Stimulated activated CD4-positive, alpha-beta T cell treated with anti-CD3 and anti-CD28 coated beads, Interleukin-2, amount 100 ng/mL, for 4 hours (primary cell): ENCODE data around the gene SLC5A7.

Source experiments
- DNase-seq: peaks from one replicate; pipeline ENCODE4 v3.0.0-alpha.2; 2020; ENCODE audit warnings: low read depth

SLC5A7 gene

DNA sequence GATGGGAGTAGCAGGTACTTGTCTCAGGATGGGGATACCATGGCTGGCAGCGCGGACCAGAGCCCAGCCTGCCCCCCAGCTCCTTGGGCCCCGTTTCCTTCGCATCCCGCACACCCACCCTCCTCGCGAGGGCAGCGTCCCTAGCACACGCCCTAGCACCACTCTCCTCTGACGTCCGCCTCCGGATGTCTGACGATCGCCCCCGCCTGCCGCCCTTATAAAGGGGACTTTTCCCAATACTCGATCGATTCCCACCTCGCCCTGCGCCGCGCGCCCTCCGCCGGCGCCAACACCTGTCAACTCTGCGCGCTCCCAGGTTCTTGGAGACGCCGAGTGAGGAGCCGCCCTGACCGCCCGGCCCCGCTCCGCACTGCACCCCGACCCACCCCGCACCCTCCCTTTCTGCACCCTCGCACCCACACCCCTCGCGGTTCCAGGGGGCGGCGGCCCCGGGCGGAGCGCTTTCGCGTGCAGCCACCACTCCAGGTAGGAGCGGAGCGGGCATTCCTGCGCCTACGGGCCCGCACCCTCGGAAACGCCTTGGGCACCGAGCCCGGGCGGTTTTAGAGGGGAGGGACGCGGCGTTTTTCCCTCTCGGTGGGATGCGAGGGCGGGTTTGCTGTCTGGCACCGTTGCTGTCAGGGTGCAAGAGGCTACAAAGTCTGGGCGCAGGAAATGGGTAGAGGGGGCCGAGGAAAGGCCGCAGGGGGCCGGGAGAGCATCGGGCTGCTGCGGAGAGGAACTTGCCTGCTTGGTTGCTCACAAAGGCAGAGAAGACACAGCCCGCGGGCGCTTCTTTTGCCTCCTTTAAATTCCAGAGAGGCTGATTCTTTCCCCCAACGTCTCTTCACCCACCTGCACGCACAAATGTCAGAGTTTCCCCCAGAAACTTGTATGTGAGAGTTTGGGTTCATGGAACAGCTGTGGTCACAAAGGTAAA lies at the start of gene SLC5A7:
Gene SLC5A7 (plus strand): TSS at position 247 of the 940 bp plus-strand sequence. CDS start 1,632 bp downstream, outside the sequence.
- DNase-seq = no peak

DNA sequence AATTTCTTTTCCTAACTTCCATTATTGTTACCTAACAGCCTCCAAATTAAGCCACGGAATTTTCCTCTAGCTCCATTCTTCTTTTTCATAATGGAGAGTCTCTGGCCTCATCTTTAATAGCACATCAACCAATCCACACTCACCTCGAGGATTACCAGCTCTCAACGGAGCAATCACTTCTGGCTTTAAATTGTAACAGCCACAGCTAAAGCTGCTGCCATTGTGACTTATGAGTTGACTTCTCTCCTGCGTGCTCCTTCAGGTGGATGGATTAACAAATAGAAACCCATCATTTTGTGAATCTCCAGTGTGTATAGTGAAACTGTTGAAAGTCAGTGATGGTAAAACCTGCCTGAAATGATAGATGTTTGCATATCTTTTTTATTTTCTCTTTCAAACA lies 24.9 kb upstream of the SLC5A7 start:
- DNase-seq = no peak

DNA sequence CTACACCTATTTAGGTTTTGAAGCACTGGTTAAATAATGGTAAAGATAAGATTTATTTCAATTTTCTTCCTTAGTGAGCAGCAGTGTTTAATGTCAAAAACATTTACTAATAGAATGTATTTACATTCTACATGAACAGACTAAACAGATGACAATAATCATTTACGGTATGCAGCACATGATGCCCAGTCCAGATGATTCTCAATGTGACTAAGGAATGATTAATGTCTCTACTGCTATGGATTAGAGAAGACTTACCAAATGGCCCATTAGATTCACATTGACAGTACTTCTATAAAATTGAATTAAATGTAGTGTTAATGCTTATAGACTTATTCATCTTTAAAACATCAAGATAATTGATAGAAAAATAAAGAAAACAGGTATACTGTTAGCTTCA lies 22.1 kb upstream of the SLC5A7 start:
- no peak for DNase-seq

DNA sequence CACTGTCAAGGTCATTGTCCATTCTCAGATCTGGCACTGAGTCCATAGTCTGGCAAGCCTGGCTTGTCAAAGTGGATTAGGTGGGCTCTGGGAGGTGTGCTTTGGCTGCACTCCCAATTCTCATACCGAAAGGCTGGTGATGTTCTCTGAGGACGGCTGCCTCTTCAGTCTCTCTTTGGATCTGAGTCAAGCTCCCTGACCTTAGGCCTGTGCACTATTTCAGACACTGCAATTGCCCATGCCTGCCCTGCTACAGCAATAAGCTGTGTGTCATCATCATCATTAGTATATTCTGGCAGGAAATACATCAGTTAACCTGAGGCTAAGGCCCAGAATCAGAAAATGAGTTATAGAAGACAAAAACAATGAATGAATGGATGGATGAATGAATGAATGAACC lies 1.6 kb upstream of the SLC5A7 start:
- DNase-seq = no peak

- DNase-seq = no peak
These were observed 1.8 kb downstream of the SLC5A7 start for GRCh38 chr2:107988108-107988507.

- no peak for DNase-seq
These were observed 3.1 kb downstream of the SLC5A7 start for GRCh38 chr2:107989445-107989844.

DNA sequence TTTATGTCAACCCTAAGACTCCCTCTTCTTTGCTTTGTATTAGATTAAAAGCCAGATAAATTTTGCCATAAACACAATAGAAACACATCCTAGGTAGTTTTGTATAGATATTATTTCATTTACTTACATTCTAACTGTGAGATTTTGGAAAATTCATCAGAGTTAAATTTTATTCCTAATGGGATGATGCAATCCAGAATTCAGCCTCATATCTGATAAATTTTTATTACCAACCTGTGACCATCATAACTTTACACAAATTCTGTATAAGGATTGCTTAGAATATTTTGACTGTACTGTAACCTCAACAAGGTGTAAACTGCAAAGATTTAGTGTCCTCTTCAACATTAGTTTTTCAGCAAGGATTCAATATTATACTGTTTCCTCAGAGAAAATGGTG lies 4.4 kb downstream of the SLC5A7 start:
- no peak for DNase-seq

DNA sequence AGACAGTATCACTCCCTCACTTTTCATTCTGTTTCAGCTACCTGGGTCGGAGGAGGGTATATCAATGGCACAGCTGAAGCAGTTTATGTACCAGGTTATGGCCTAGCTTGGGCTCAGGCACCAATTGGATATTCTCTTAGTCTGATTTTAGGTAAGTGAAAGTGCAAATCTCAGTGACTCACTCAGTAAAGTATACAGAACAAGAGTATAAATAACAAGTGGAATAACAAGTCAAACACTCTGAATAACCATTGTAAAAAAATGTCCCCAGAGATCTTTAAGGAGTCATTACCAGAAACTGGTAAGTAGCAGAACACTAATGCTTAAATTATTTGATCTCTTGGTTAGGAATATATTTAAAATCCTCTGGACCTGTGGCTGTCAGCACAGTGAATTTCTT lies 5.7 kb downstream of the SLC5A7 start:
- no peak for DNase-seq

DNA sequence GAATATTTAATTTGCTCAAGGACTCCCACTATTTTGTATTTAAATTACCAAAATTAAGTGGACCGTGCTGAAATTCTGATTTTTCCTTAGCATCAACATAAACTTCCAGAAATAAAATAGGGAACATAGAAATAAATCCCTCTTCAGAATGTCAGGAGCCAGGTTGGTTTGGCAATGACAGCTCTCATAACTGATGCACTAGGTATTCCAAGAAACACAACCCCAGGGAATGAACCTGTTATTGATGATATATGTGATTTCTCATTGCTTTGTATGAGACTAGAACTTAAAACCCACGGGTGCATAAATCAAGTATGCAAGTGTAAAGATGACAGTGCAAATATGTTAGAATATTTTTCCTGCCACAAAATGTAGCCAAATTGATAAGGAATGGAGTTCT lies 12.8 kb downstream of the SLC5A7 start:
- DNase-seq = no peak

- DNase-seq = no peak
These were observed 24.7 kb downstream of the SLC5A7 start for GRCh38 chr2:108010912-108011591.

DNA sequence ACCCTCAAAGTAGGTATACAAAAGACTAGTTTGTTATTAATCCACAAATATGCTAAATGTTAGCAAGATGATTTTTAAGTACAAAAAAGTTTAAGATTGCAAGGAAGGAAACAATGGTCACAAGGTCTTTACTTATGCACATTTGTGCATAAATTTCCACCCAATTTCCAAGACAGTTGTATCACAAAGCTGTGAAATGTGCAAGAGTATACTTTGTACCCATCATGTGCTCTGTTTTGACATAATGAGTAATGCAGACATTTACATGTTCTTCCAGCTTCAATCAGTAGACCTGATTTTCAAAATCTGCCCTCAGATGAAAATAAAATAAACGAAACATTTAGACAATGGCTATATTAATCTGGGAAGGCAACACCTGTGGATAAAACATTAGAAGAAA lies 27.0 kb downstream of the SLC5A7 start:
- no peak for DNase-seq

DNA sequence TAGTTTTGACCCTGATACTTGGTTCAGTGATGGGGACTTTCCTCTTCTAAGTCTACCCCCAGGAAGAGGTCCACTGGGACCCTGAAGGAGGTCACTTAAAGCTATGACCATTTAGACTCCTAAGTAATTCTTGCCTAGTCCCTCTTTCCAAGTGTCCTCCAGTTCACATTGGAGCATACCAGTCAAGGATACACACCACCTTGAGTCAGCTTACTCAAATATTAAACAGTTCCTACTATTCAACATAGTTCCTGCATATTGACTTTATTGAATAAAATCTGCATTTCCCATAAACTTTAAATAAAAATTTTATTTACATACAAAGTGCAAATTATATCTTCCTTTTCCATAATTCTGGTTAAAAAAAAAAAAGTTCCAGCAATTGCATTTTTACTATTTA lies 36.3 kb downstream of the SLC5A7 start:
- DNase-seq = no peak

GRCh38 chr2:108023776-108024175 lies 37.5 kb downstream of the SLC5A7 start:
- no peak for DNase-seq

DNA sequence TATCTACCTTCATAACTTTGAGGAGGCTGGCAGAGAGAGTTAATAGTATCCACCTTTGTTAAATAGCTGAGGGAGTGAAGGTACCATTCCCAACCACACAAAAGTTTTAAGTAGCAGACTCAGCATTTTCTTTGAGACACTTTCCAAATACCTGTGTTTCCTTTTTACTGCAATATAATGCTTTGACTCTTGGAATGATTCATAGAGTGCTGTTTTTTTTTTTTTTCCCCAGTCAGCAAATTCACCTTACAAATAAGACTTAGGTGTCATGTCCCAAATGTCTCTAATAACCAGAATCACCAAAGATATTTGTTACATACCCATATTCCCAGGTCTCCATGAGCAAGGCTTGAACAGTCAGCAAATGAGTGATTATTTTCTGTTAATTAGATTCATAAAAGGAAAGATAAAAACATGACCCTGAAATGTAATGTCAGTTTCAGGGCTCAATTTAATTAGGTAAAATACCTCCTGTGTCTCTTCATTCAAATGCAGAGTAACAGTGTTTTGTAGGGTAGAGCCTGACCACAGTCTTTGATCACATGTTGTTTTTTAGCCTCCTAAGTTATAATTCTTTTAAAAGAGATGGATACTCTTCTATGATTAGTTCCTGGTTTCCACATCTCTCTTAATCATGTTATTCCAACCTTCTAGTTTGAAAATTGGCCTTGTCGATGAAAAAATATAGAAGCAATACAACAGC lies 39.9 kb downstream of the SLC5A7 start:
- DNase-seq = no peak

DNA sequence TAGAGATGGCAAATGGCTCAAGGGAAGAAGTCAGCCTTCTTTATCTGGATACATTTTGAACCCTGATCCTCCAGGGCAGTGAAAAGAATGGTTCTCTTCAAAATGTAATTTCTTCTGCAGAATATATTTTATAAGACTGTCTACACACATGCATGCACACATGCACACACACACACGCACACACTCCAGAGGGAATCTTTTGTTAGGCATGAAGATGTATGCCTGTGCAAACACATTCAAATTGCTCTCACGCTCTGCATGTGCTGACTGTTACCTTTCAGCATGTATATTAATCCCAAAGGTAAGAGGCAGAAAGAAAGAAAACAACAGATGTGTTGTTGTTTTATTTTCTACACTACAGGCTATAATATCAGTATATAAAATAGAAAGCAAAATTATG lies 43.2 kb downstream of the SLC5A7 start:
- no peak for DNase-seq

GRCh38 chr2:108029912-108030311 lies 43.6 kb downstream of the SLC5A7 start:
- no peak for DNase-seq

DNA sequence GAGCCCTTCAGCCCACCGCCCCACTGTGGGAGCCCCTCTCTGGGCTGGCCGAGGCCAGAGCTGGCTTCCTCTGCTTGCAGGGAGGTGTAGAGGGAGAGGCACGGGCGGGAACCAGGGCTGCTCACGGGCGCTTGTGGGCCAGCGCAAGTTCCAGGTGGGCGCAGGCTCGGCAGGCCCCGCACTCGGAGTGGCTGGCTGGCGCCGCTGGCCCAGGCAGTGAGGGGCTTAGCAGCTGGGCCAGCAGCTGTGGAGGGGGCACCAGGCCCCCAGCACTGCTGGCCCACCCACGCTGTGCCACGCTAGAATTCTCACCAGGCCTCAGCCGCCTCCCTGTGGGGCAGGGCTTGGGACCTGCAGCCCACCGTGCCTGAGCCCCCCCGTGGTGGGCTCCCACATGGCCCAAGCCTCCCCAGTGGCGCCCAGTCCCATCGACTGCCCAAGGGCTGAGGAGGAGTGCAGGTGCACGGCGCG lies 45.2 kb downstream of the SLC5A7 start:
- DNase-seq = no peak

DNA sequence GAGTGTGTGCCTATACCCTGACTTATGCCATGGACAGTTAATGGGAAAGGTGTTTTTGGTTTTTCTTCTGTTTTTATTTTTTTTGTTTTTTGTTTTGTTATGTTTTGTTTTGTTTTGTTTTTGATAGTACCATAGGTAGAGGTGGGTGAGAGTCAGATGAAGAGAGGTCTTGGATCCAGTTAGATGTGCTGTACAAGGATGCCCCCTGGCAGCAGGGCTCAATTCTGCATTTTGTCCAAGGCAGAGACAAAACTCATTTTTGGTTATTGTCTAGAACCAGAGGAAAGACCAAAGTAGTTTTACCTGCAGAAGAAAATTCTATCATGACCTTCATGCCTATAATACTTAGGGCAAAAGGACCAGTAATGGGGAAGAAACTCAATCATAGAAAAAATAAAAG lies 48.5 kb downstream of the SLC5A7 start:
- DNase-seq = no peak

- DNase-seq = no peak
These were observed 62.4 kb downstream of the SLC5A7 start for GRCh38 chr2:108048752-108049151.

- DNase-seq = no peak
These were observed 72.3 kb downstream of the SLC5A7 start for GRCh38 chr2:108058576-108059137.

GRCh38 chr2:108061439-108062042 lies 75.2 kb downstream of the SLC5A7 start:
- DNase-seq = no peak
